Esophagus squamous epithelium (tissue), 4 donors: ENCODE results near the gene PIGR.

ENCODE experiments used
- CTCF ChIP-seq, 6 experiments: fragments of 450-650 bp in 4 of 6; fragments of 200-600 bp in 2 of 6; sonication (generic) in 2 of 6; IDR thresholded peaks; one replicate each; pipeline ENCODE4 v1.5.1; 2016 to 2019; ENCODE audit warnings: antibody characterized with exemption in 6 of 6, mild to moderate bottlenecking in 4 of 6, moderate library complexity in 4 of 6
- POLR2A ChIP-seq, 4 donors: fragments of 450-650 bp; IDR thresholded peaks; one replicate each; pipeline ENCODE4 v1.6.1; 2017; ENCODE audit warnings: antibody characterized with exemption in 4 of 4, mild to moderate bottlenecking in 4 of 4, moderate library complexity in 3 of 4

- no peak for TF ChIP-seq CTCF (IDR thresholded peaks at IDR 0.05)
- TF ChIP-seq POLR2A (IDR thresholded peaks at IDR 0.05), result no peak
Observed at GRCh38 chr1:206929524-206929923, 16.7 kb downstream of the PIGR start.
